Measurements from ENCODE around the gene OSBP.

- TF ChIP-seq CTCF (IDR thresholded peaks at IDR 0.05; ENCODE audit: low read depth, low read length, missing input control) (no peak), JUND (IDR thresholded peaks at IDR 0.05) (no peak), ZBTB33 (IDR thresholded peaks at IDR 0.05) (no peak), YY1 (IDR thresholded peaks at IDR 0.05) (no peak)
Observed at GRCh38 chr11:59556115-59556916, 59.3 kb downstream of the OSBP start.
